IMR-90 (cell line): ENCODE measurements around the gene GATA1. TPM values are rescaled to one million over a fixed set of nuclear protein-coding genes. Genes with fewer than 3 reads are reported as not detected.

Source experiments
- ATAC-seq: fragments of 200-7000 bp; cut with Tn5 transposase; 2 replicates; pipeline ENCODE4 v1.9.1; 2020; ENCODE audit warnings: low read depth, mild to moderate bottlenecking, moderate library complexity
- BruUV-seq: library from RNA; stranded (reverse); fragments of 400-500 nt; replicated peaks from 2 replicates; lab custom pipeline; 2021; lab: Mats Ljungman, UMichigan
- CTCF ChIA-PET: fragments of 300-600 bp; formaldehyde crosslinking; extraction: SDS; loops from one replicate; lab custom pipeline; 2021; ENCODE audit warnings: antibody characterized with exemption; lab: Yijun Ruan, JAX
- POLR2A ChIA-PET: fragments of 300-600 bp; sonication (Branson Sonifier 250); formaldehyde crosslinking; loops from one replicate; lab custom pipeline; 2022; ENCODE audit warnings: antibody characterized with exemption; ENCODE audit not compliant: unreplicated experiment; lab: Charles Lee
- DNase-seq: peaks from one replicate; pipeline ENCODE4 v3.0.0; 2013
- H2AFZ ChIP-seq: replicated peaks from 2 replicates; pipeline ENCODE3; 2013; ENCODE audit warnings: low read length, mild to moderate bottlenecking; ENCODE audit not compliant: poor library complexity
- H2AK5ac ChIP-seq: 2 replicates; pipeline ENCODE4 v1.6.1; 2013; ENCODE audit warnings: low read depth, low read length, inconsistent platforms
- H2AK9ac ChIP-seq: replicated peaks from 2 replicates; pipeline ENCODE3; 2013; ENCODE audit warnings: mild to moderate bottlenecking, low read depth, low read length, moderate library complexity; ENCODE audit not compliant: poor library complexity
- H2BK120ac ChIP-seq: 2 replicates; pipeline ENCODE4 v1.6.1; 2013; ENCODE audit warnings: low read depth, low read length, inconsistent platforms
- H2BK15ac ChIP-seq: 3 replicates; pipeline ENCODE4 v1.6.1; 2013; ENCODE audit warnings: low read depth, low read length, inconsistent platforms
- H2BK20ac ChIP-seq: 2 replicates; pipeline ENCODE4 v1.6.1; 2013; ENCODE audit warnings: low read depth, mild to moderate bottlenecking, inconsistent platforms, low read length, moderate library complexity
- H2BK5ac ChIP-seq: 2 replicates; pipeline ENCODE4 v1.6.1; 2013; ENCODE audit warnings: mild to moderate bottlenecking, low read depth, low read length, inconsistent platforms; ENCODE audit not compliant: poor library complexity, severe bottlenecking
- H3K14ac ChIP-seq: replicated peaks from 2 replicates; pipeline ENCODE4 v1.6.1; 2013; ENCODE audit warnings: low read depth, low read length, inconsistent platforms
- H3K18ac ChIP-seq: 2 replicates; pipeline ENCODE4 v1.6.1; 2013; ENCODE audit warnings: low read depth, low read length, control low read depth
- H3K23ac ChIP-seq: 2 replicates; pipeline ENCODE4 v1.6.1; 2013; ENCODE audit warnings: low read depth, low read length, inconsistent platforms
- H3K27ac ChIP-seq: 2 replicates; pipeline ENCODE4 v1.5.1; 2013; ENCODE audit warnings: mild to moderate bottlenecking, control low read depth, low read length; ENCODE audit not compliant: insufficient read depth
- H3K27me3 ChIP-seq: 2 replicates; pipeline ENCODE4 v1.6.1; 2013; ENCODE audit warnings: low read length; ENCODE audit not compliant: control insufficient read depth, insufficient read depth
- H3K36me3 ChIP-seq: 2 replicates; pipeline ENCODE4 v1.6.1; 2013; ENCODE audit warnings: low read length, mixed read lengths; ENCODE audit not compliant: control insufficient read depth, insufficient read depth
- H3K4ac ChIP-seq: 2 replicates; pipeline ENCODE4 v1.6.1; 2013; ENCODE audit warnings: low read depth, low read length, inconsistent platforms
- H3K4me1 ChIP-seq: 2 replicates; pipeline ENCODE4 v1.6.1; 2013; ENCODE audit warnings: low read length, mixed read lengths; ENCODE audit not compliant: control insufficient read depth, insufficient read depth
- H3K4me2 ChIP-seq: 2 replicates; pipeline ENCODE4 v1.6.1; 2013; ENCODE audit warnings: low read depth, mild to moderate bottlenecking, control low read depth, low read length, moderate library complexity
- H3K4me3 ChIP-seq: 2 replicates; pipeline ENCODE4 v1.5.1; 2013; ENCODE audit warnings: low read depth, mild to moderate bottlenecking, control low read depth, low read length, moderate library complexity; ENCODE audit not compliant: insufficient read depth
- H3K56ac ChIP-seq: 2 replicates; pipeline ENCODE4 v1.6.1; 2013; ENCODE audit warnings: low read length, inconsistent platforms; ENCODE audit not compliant: insufficient read depth; ENCODE audit errors: extremely low read depth
- H3K79me1 ChIP-seq, 2 experiments: 2 replicates each; pipeline ENCODE4 v1.6.1; 2013; ENCODE audit warnings: low read length in 2 of 2, inconsistent platforms in 1 of 2, low read depth in 1 of 2
- H3K9ac ChIP-seq: 2 replicates; pipeline ENCODE4 v1.6.1; 2013; ENCODE audit warnings: low read depth, low read length, control low read depth
- H3K9me1 ChIP-seq: 2 replicates; pipeline ENCODE4 v1.6.1; 2013; ENCODE audit warnings: low read length, inconsistent platforms; ENCODE audit not compliant: insufficient read depth
- H3K9me3 ChIP-seq: 2 replicates; pipeline ENCODE4 v1.6.1; 2013; ENCODE audit warnings: low read length; ENCODE audit not compliant: control insufficient read depth, insufficient read depth
- H4K20me1 ChIP-seq: 2 replicates; pipeline ENCODE4 v1.6.1; 2013; ENCODE audit warnings: low read length, inconsistent platforms; ENCODE audit not compliant: insufficient read depth
- H4K5ac ChIP-seq: 2 replicates; pipeline ENCODE4 v1.6.1; 2013; ENCODE audit warnings: mild to moderate bottlenecking, low read depth, low read length, control low read depth
- H4K8ac ChIP-seq, 2 experiments: 2 replicates each; pipeline ENCODE4 v1.6.1; 2013; ENCODE audit warnings: low read depth in 2 of 2, low read length in 2 of 2, control low read depth in 1 of 2, inconsistent platforms in 1 of 2
- H4K91ac ChIP-seq: 2 replicates; pipeline ENCODE4 v1.6.1; 2013; ENCODE audit warnings: low read depth, low read length, inconsistent platforms; ENCODE audit not compliant: insufficient read depth
- CHD1 ChIP-seq: IDR thresholded peaks from 2 replicates; pipeline ENCODE4 v1.6.1; 2012; ENCODE audit warnings: low read depth, low read length, improper control_type of control experiment
- CTCF ChIP-seq: conservative IDR thresholded peaks from 2 replicates; pipeline ENCODE4 v1.5.1; 2012; ENCODE audit warnings: mild to moderate bottlenecking, low read depth, low read length, improper control_type of control experiment
- FOS ChIP-seq: fragments of 150-350 bp; IDR thresholded peaks from 2 replicates; pipeline ENCODE4 v1.6.1; 2016; ENCODE audit warnings: low read depth, low read length
- NFE2L2 ChIP-seq: fragments of 150-350 bp; IDR thresholded peaks from 2 replicates; pipeline ENCODE4 v1.6.1; 2016; ENCODE audit warnings: low read depth, mild to moderate bottlenecking, low read length
- SMC3 ChIP-seq: fragments of 150-350 bp; IDR thresholded peaks from 2 replicates; pipeline ENCODE4 v1.6.1; 2016; ENCODE audit warnings: low read depth, mild to moderate bottlenecking, antibody characterized with exemption, low read length, moderate library complexity
- WGBS, 2 experiments: methylation state at CpG; one replicate each; pipeline versions ENCODE4 v1.1.5 to v1.1.7; 2013; ENCODE audit warnings: missing lambda C conversion rate in 2 of 2; ENCODE audit not compliant: insufficient read length in 1 of 2; ENCODE audit errors: extremely low coverage in 2 of 2; 5-methylcytosine and 5-hydroxymethylcytosine counted together
- dilution Hi-C: fragments of 300-500 bp; cut with HindIII; formaldehyde crosslinking; loops from one replicate; pipeline ENCODE4 v1.14.3; 2018; ENCODE audit warnings: low sequenced_read_pairs; ENCODE audit not compliant: unreplicated experiment
- in situ Hi-C: fragments of 300-500 bp; cut with MboI; formaldehyde crosslinking; loops from 3 replicates; pipeline ENCODE4 v1.14.3; 2019; ENCODE audit warnings: low sequenced_read_pairs, inconsistent platforms, mixed read lengths
- intact Hi-C: fragments of 100-400 bp; cut with micrococcal nuclease; formaldehyde crosslinking; loops from 2 replicates; pipeline ENCODE4 v1.10.0; 2022
- polyA plus RNA-seq, 3 experiments: library from polyadenylated mRNA; depleted of rRNA; stranded (reverse); fragments of >200 nt; gene quantifications; 2 replicates each; pipeline ENCODE4 v1.2.3, GENCODE V29; 2012; ENCODE audit warnings: low replicate concordance in 1 of 3
- total RNA-seq: library from RNA; depleted of rRNA; stranded (reverse); fragments of >200 nt; gene quantifications from 2 replicates; pipeline ENCODE4 v1.2.3, GENCODE V29; 2012
- TF ChIP-seq, protein P1 (sequence below): fragments of 150-350 bp; IDR thresholded peaks from 2 replicates; pipeline ENCODE4 v1.6.1; 2016; ENCODE audit warnings: low read depth, mild to moderate bottlenecking, low read length, moderate library complexity, borderline replicate concordance

The GATA1 gene
- total and polyA plus RNA-seq, 2 of the 4 experiments (the other 2 are of a cell fraction) = not detected

GRCh38 chrX:48831909-48832291, 45.5 kb downstream of the GATA1 start:
- no TSS peak for BruUV-seq
- no peak overlapping the region for H3K4ac ChIP-seq
- no peak overlapping the region for H3K9ac ChIP-seq
- no peak overlapping the region for H4K91ac ChIP-seq
- no peak overlapping the region for H2BK20ac ChIP-seq
- H2BK5ac ChIP-seq = no peak overlapping the region
- no peak overlapping the region for H3K4me2 ChIP-seq
- no peak overlapping the region for H4K8ac ChIP-seq
- no peak overlapping the region for H3K14ac ChIP-seq
- no peaks in the 10 kb centered on the region for H3K9me1 ChIP-seq
- dilution Hi-C loops = no loop called here
- no peak overlapping the region for H2BK120ac ChIP-seq
- WGBS, 2 experiments = 23% methylated on average over 19 of the region's 57 CpGs; no CpG with 5 or more reads in 1 of the 2 experiments
- H3K9me3 ChIP-seq = no peaks in the 10 kb centered on the region; the same call in 1 of the 2 replicates
- CTCF ChIA-PET = no interaction called here
- no peak overlapping the region for H3K18ac ChIP-seq
- intact Hi-C loops = no loop called here
- H3K27me3 ChIP-seq = peaks cover 50% of the 10 kb centered on the region
- DNase-seq (no peak), ATAC-seq (no peak)
- H3K4me3 ChIP-seq = no peak overlapping the region
- no peaks in the 10 kb centered on the region for H3K79me1 ChIP-seq
- in situ Hi-C loops = no loop called here
- no peak overlapping the region for H3K27ac ChIP-seq
- H2AK9ac ChIP-seq = no peak overlapping the region
- TF ChIP-seq FOS (no peak), CTCF (no peak), SMC3 (no peak), NFE2L2 (no peak), CHD1 (no peak)
- TF ChIP-seq, protein P1, sequence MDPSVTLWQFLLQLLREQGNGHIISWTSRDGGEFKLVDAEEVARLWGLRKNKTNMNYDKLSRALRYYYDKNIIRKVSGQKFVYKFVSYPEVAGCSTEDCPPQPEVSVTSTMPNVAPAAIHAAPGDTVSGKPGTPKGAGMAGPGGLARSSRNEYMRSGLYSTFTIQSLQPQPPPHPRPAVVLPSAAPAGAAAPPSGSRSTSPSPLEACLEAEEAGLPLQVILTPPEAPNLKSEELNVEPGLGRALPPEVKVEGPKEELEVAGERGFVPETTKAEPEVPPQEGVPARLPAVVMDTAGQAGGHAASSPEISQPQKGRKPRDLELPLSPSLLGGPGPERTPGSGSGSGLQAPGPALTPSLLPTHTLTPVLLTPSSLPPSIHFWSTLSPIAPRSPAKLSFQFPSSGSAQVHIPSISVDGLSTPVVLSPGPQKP = no peak
- no peaks in the 10 kb centered on the region for H4K20me1 ChIP-seq
- H2AK5ac ChIP-seq = no peak overlapping the region
- no peaks in the 10 kb centered on the region for H3K36me3 ChIP-seq
- no peak overlapping the region for H3K56ac ChIP-seq
- H3K4me1 ChIP-seq = no peaks in the 10 kb centered on the region
- H3K23ac ChIP-seq = no peak overlapping the region
- no peak overlapping the region for H4K5ac ChIP-seq
- no peak overlapping the region for H2AFZ ChIP-seq
- H2BK15ac ChIP-seq = no peak overlapping the region
- POLR2A ChIA-PET = no interaction called here
